Neuron (in vitro differentiated cells): Measurements from ENCODE around the gene RPS6KA5.
"Not testable (repeated sequence)": the region's sequence is repeated elsewhere in the genome, so short reads cannot be mapped to it uniquely, and the experiment has no call there.

Experiments used
- H2AFZ ChIP-seq: one replicate; pipeline ENCODE4 v1.6.1; 2013; ENCODE audit warnings: low read depth, mild to moderate bottlenecking, inconsistent platforms, low read length, moderate library complexity
- H3K27me3 ChIP-seq: one replicate; pipeline ENCODE4 v1.6.1; 2013; ENCODE audit warnings: low read length; ENCODE audit not compliant: insufficient read depth
- H3K36me3 ChIP-seq: one replicate; pipeline ENCODE4 v1.6.1; 2013; ENCODE audit warnings: low read length; ENCODE audit not compliant: insufficient read depth
- H3K4me1 ChIP-seq: one replicate; pipeline ENCODE4 v1.6.1; 2013; ENCODE audit warnings: low read length; ENCODE audit not compliant: insufficient read depth
- H3K4me3 ChIP-seq: 2 replicates; pipeline ENCODE4 v1.5.1; 2013; ENCODE audit warnings: mild to moderate bottlenecking, low read length, moderate library complexity
- H3K9me3 ChIP-seq: one replicate; pipeline ENCODE4 v1.6.1; 2013; ENCODE audit warnings: low read length

RPS6KA5 gene

GRCh38 chr14:90831821-90832220, 228.6 kb downstream of the RPS6KA5 start:
- Histone ChIP-seq H3K4me3 (no peak overlapping the region), H3K4me1 (peaks cover 8% of the 10 kb centered on the region), H3K36me3 (no peaks in the 10 kb centered on the region), H3K9me3 (no peaks in the 10 kb centered on the region), H3K27me3 (peaks cover 11% of the 10 kb centered on the region), H2AFZ (no peak overlapping the region)

- Histone ChIP-seq H3K9me3 (no peaks in the 10 kb centered on the region), H3K4me3 (no peak overlapping the region), H3K36me3 (no peaks in the 10 kb centered on the region), H2AFZ (no peak overlapping the region), H3K27me3 (peaks cover 11% of the 10 kb centered on the region), H3K4me1 (peaks cover 8% of the 10 kb centered on the region)
Measured at GRCh38 chr14:90830931-90831701, 229.3 kb downstream of the RPS6KA5 start.

- H3K9me3 ChIP-seq, result no peaks in the 10 kb centered on the region
- no peaks in the 10 kb centered on the region for H3K36me3 ChIP-seq
- H3K27me3 ChIP-seq, result peaks cover 11% of the 10 kb centered on the region
- no peak overlapping the region for H2AFZ ChIP-seq
- peaks cover 8% of the 10 kb centered on the region for H3K4me1 ChIP-seq
- no peak overlapping the region for H3K4me3 ChIP-seq
Measured at GRCh38 chr14:90829677-90830076, 230.8 kb downstream of the RPS6KA5 start.

- H3K36me3 ChIP-seq, result no peaks in the 10 kb centered on the region
- peaks cover 8% of the 10 kb centered on the region for H3K4me1 ChIP-seq
- H3K4me3 ChIP-seq, result peak overlapping the region; percentile 43
- peak overlapping the region; percentile 62 for H2AFZ ChIP-seq
- no peaks in the 10 kb centered on the region for H3K9me3 ChIP-seq
- peaks cover 11% of the 10 kb centered on the region for H3K27me3 ChIP-seq
Measured at GRCh38 chr14:90828642-90829487, 231.6 kb downstream of the RPS6KA5 start.

- Histone ChIP-seq H2AFZ (peak overlapping the region; percentile 62), H3K27me3 (peaks cover 11% of the 10 kb centered on the region), H3K36me3 (no peaks in the 10 kb centered on the region), H3K4me3 (peak overlapping the region; percentile 43), H3K4me1 (peaks cover 8% of the 10 kb centered on the region), H3K9me3 (no peaks in the 10 kb centered on the region)
Measured at GRCh38 chr14:90827919-90828610, 232.4 kb downstream of the RPS6KA5 start.

GRCh38 chr14:90823542-90823941, 236.9 kb downstream of the RPS6KA5 start:
- H3K36me3 ChIP-seq, H2AFZ ChIP-seq, H3K27me3 ChIP-seq, H3K4me3 ChIP-seq, H3K4me1 ChIP-seq, H3K9me3 ChIP-seq: not testable (repeated sequence)

GRCh38 chr14:90820958-90821357, 239.5 kb downstream of the RPS6KA5 start:
- no peaks in the 10 kb centered on the region for H3K27me3 ChIP-seq
- peaks cover 2% of the 10 kb centered on the region for H3K9me3 ChIP-seq
- no peaks in the 10 kb centered on the region for H3K4me1 ChIP-seq
- no peaks in the 10 kb centered on the region for H3K36me3 ChIP-seq
- H2AFZ ChIP-seq, result no peak overlapping the region
- H3K4me3 ChIP-seq, result no peak overlapping the region

- no peaks in the 10 kb centered on the region for H3K36me3 ChIP-seq
- H3K27me3 ChIP-seq, result no peaks in the 10 kb centered on the region
- peaks cover 6% of the 10 kb centered on the region for H3K4me1 ChIP-seq
- no peak overlapping the region for H3K4me3 ChIP-seq
- peaks cover 2% of the 10 kb centered on the region for H3K9me3 ChIP-seq
- H2AFZ ChIP-seq, result no peak overlapping the region
Measured at GRCh38 chr14:90819734-90820393, 240.6 kb downstream of the RPS6KA5 start.

- H3K27me3 ChIP-seq, result no peaks in the 10 kb centered on the region
- no peaks in the 10 kb centered on the region for H3K36me3 ChIP-seq
- no peak overlapping the region for H3K4me3 ChIP-seq
- peaks cover 2% of the 10 kb centered on the region for H3K9me3 ChIP-seq
- H3K4me1 ChIP-seq, result peaks cover 9% of the 10 kb centered on the region
- H2AFZ ChIP-seq, result no peak overlapping the region
Measured at GRCh38 chr14:90818715-90819114, 241.7 kb downstream of the RPS6KA5 start.

- Histone ChIP-seq H3K27me3 (no peaks in the 10 kb centered on the region), H3K36me3 (no peaks in the 10 kb centered on the region), H3K9me3 (no peaks in the 10 kb centered on the region), H2AFZ (no peak overlapping the region), H3K4me1 (peaks cover 9% of the 10 kb centered on the region), H3K4me3 (peak overlapping the region; percentile 25)
Measured at GRCh38 chr14:90816681-90817436, 243.6 kb downstream of the RPS6KA5 start.

GRCh38 chr14:90815822-90816662, 244.4 kb downstream of the RPS6KA5 start, which contains the start of gene TTC7B:
Gene TTC7B, minus strand, starts transcription at chr14:90816430. Its CDS starts 135 bp downstream, at chr14:90816295.
- Histone ChIP-seq H3K9me3 (no peaks in the 10 kb centered on the region), H3K27me3 (no peaks in the 10 kb centered on the region), H3K36me3 (no peaks in the 10 kb centered on the region), H2AFZ (no peak within 1 kb of the TSS), H3K4me3 (peak within 1 kb of the TSS; percentile 56), H3K4me1 (peaks cover 9% of the 10 kb centered on the region)

GRCh38 chr14:90815572-90815821, 244.9 kb downstream of the RPS6KA5 start:
- Histone ChIP-seq H2AFZ (no peak overlapping the region), H3K9me3 (no peaks in the 10 kb centered on the region), H3K4me1 (peaks cover 9% of the 10 kb centered on the region), H3K4me3 (peak overlapping the region; percentile 56), H3K27me3 (no peaks in the 10 kb centered on the region), H3K36me3 (no peaks in the 10 kb centered on the region)
